Femur (tissue), 1 donor: ENCODE results near the gene MMAB.
"Not testable (repeated sequence)": the region's sequence is repeated elsewhere in the genome, so short reads cannot be mapped to it uniquely, and the experiment has no call there.

ENCODE experiments used
- DNase-seq: peaks from one replicate; pipeline ENCODE4 v3.0.0-alpha.2; 2017

Gene MMAB

DNA sequence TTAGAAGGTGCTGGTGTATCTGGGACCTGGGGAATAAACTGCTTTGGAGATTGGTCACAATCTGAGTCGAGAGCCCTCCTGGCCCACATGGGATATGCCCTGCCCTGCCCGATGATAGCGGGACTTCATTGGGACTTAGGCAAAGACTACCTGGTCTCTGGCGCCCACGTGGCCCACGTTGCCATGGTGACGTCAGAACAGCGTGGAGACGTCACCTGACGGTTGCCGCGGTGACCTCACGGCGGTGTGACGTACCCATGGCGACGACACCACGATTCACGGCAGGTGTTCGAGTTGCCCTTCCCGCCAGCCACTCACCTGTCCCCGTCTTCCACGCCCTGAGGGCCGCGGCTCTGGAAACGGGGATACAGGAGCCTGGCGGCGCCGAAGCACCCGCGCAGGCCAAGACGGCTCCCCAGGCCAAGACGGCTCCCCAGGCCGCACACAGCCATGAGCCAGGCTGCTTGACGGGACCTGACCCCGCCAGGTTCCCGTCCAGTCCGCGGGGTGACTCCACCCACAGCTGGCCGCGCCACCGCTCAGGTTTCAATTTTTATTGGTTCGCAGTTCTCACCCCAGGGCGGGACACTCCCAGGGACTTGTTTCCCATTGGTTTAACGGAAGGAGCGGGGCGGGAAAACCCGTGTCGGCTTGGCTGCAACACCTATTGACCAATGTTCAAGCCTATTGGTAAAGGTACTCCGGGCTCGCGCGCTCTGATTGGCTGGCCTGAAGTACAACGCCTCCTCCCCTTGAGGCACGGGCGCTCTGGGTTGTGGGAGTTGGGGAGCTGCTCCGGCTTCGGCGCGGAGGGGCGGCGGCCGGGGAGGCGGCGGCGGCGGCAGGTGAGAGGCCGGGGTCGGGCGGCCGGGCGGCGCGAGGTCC lies at the start of gene MMAB, which contains the start of gene MVK:
Gene MMAB, minus strand, starts transcription at position 476 of the 885 bp plus-strand sequence. Its CDS starts 24 bp downstream, at position 452.
Gene MVK, plus strand, starts transcription at position 766 of the 885 bp plus-strand sequence. CDS start 1,029 bp downstream, outside the sequence.
- DNase-seq, result peak; percentile 99

DNA sequence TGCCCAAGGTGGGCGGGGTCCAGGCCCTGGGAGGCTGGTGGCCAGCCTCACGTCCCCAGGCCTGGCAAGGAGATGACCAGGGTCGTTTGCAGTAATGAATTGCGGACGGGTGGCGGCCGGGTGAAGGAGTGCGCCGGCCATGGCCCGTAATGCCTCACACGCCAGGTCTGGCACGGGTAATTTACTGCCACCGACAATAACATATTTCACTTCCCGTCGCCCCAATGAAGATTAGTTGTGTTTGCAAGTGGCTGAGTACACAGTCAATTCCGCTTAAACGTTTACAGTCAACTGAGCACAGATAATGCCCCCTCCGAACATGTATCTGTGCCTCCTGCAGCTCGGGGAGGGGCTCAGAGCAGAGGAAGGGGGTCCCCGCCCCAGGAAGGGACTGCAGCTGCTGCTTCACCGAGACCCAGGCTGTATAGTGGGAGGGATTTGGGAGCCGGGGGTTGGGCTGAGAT lies 48.6 kb upstream of the MMAB start:
- DNase-seq, result no peak

DNA sequence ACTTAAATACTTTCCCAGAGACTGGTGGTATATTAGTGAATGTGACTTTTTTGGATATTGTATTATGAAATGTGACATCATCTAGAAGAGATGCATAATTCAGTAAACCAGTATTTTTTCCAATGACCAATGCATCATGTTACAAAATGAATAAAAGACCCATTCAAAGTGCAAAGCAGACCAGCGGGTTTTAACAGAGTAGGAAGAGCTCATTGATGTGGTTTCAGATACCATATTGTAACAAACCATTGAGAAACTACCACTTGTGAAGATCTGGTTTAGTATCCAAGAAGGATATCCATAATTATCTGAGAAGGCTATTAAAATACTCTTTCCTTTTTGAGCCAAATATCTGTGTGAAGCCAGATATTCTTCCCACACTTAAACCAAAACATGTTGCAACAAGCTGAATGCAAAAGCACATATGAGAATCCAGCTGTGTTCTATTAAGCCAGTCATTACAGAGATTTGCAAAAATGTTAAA lies 47.9 kb upstream of the MMAB start:
- no peak for DNase-seq

DNA sequence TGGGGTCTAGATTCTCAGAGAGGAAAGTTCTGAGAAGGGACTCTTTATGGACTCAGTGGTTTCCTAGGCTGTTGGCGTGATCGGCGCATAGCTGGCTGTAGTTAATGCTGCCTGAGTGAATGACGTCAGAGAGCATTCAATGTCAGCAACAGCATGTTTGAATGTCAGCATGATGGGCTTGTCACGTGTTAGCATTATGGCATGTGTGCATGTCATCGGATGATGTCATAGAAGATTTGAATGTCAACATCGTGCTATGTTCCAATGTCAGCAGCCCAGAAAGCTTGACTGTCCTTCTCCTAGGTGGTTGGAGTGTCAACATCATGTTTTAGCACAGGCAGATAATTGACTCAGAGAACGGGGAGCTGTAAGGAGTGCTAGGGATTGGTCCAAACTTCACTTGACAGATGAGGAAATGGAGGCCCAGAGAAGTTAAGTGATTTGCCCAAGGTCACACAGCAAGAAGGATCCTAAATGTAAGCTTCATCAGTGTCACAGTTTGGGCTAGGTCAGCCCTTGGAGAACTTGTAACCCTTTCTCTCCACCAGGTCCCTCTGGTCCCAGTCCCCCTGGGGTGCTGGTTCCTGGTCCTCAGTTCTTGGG lies 45.8 kb upstream of the MMAB start:
- DNase-seq, result no peak

DNA sequence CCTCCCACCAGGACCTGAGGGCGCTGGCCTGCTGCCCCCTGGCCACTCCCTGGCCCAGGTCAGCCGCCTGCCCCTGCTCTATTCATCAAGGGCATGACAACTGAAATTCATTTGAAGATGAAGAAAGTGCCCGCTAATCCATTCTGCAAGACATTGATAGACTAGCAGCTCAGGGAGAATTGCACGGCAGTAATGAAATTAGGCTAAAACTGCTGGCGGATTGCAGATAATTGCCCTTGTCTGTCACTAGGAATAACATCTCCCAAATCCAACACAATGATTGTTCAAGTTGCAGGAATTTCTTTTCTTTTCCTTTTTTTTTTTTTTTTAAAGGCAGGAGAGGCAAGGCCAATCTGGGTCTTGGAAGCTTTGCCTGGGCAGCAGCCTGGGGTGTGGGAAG lies 44.8 kb upstream of the MMAB start:
- DNase-seq, result no peak

DNA sequence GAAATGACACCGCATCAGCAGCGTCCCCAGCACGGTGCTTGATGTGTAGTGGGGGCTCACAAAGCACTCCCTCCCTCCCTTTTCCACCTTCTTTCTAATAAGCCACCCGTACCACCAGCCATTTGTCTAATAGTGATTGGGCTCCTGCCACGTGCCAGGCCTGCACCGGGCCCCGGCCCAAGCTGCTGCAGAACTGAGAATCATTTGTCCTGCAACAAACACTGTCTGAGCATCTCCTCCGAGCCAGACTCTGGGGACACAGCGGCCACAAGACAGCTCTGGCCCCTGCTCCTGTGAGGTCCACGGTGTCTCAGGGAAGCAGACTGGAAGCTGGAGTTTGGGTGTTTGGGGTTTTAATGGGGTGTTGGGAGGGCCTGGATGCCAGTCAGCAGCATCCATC lies 44.2 kb upstream of the MMAB start:
- DNase-seq, result no peak

DNA sequence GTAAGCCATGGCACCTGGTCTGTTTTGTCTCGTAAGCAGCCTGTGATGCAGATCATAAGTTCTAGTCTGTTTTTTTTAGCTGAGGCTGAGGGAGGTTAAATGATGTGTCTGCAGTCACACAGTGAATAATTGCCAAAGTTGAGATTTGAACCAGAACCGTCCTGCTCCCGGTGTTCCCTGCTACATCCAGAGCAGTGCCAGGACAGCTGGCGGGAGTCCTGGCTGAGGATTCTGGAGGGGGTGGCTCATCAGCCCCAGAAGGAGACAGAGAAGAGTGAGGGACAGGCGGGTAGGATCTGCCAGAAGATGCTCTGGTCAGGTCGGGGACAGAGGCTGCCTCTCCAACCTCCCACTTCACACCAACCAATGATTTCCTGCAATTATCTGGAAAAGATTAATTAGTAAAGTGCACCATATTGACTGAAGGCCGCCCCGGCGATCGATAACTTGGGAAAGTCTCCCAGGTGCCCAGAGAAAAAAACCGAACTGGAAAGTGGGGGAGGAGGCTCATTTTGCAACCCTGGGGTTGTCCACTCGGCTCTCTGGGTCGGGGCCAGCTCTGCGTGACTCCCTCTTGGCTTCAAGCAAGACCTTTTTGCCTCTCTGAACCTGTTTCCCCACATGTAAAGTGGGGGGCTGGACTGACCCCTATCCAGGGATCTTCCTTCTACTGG lies 42.4 kb upstream of the MMAB start:
- DNase-seq, result no peak

DNA sequence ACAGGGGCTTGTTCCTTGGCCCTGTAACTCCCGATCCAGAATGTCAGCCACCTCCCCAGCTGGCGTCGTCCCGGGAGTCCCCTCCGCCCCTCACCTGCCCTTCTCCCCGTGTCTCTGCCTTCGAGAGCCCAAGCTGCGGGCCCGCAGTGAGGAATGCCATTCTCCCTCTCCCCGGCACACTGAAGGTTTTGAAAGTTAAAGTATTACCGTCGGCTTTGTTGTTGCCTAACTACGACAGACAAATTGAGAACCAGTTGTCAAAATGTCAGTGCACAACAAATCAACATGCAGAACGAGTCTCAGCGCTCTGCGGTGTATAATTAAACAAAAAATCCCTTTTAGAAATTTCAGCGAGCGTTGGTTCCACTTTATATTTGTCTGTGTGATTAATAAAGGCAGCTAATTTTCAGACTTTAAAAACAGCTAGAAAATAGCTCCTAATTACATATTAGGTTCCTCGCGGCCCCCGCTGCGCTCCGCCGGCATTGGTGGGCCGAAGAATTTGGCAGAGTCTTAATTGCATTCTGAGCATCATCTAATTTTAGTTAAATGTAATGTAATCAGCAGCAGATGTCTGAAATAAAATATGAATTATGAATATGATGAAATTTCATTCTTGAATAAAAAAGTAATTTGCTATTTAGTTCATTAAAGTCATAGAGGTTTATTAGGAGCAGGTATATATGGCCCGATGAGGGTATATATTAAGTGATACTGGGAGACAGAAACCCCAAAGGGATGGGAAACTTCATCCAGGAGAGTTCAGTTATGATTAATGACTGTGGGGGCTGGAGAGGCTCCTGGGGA lies 40.5 kb upstream of the MMAB start:
- no peak for DNase-seq

DNA sequence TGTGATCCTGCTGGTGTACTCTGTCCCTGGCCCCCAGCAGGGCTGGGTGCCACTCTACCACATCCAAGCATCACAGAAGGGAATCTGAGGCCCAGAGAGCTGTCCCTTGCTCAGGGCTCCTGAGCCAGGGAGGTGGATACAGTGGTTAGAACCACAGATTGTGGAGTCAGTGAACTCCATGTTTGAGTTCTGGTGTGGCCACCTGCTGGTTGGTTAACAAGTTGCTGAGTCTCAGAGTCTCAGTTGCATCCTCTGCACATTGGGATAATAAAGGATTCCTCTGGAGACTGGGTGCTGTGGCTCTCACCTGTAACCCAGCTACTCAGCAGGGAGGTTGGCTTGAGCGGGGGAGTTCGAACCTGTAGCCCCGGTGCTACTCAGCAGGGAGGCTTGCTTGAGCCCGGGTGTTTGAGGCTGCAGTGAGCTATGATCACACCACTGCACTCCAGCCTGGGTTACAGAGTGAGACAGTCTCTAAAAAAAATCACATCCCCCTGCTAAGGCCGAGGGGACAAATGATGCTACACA lies 39.7 kb upstream of the MMAB start:
- DNase-seq, result no peak

DNA sequence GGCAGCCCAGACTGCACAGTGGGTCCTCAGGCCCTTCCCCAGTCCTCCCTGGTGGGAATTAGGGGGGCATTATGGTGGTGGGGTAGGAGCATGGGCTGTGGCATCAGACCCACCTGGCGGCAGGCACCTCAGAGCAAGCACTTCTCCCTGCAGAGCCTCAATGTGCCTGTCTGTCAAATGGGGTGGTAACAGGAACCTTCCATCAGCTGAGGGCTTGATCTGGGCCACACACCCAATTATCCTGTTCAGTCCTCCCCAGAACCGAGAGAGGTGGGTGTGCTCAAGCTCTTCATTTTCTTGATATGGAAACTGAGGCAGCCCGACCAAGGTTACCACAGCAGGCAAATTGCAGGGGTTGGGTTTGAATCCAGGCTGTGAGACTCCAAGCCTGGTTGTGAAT lies 38.7 kb upstream of the MMAB start:
- DNase-seq, result no peak

DNA sequence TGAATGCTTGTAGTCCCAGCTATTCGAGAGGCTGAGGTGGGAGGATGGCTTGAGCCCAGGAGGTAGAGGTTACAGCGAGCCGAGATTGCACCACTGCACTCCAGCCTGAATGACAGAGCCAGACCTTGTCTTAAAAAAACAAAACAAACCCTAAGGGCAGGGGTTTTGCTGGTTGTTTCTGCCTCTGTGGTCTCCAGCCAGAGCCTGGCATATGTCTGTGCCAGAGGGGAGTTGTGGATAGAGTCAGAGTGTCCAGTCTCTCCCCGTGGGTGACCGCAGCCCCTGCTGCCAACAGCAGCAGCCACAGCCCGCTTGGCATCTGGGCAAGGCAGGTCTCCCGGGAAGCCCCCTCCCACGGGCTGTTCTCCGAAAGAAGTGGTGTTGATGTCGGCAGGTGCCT lies 37.9 kb upstream of the MMAB start:
- no peak for DNase-seq

DNA sequence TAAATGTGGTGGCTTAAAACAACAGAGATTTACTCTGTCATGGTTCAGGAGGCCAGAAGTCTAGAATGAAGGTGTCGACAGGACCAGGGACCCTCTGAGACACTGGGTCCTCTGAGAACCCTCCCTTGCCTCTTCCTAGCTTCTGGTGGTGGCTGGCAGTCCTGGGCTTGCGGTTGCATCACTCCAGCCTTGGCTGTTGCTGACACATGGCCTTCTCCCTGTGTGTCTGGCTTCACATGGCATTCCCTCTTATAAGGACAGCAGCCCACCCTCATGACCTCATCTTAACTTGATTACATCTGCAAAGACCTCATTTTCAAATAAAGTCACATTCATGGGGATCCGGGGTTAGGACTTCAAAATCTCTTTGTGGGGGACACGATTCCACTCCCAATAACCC lies 37.2 kb upstream of the MMAB start:
- no peak for DNase-seq

DNA sequence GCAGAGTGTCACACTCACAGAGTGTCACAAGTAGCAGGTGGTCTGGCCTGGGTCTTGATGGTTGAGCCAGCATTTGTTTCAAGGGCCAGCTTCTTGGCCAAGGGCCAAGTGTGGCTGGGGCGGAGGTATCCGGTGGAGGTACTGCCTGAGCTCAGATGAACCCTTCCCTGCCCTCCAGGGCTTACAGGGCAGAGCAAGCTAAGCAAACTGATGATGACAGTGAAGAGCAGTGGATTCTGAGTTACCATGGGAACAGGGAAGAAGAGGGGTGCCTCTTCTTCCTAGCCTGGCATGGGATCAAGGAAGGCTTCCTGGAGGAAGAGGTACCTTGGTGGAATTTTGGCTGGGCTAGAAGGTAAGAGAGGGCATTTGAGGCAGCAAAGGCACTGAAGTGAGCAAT lies 36.0 kb upstream of the MMAB start:
- DNase-seq, result no peak

DNA sequence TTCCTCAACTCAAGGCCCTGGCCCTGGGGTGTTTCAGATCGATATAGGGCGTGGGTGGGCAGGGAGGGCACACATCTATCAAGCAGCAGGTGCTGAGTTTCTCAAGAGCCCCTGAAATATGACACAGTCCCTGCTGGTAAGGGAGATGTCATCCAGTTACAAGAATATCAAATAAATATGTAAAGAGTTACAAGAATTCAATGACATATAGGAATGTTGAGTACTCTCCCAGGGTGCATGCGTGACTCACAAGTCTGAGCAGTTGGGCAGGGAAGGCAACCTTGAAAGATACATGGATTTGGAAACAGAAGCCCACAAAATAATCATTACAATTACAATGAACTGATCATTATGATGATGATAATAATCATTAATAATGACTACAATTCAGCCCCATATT lies 35.5 kb upstream of the MMAB start:
- DNase-seq, result no peak

DNA sequence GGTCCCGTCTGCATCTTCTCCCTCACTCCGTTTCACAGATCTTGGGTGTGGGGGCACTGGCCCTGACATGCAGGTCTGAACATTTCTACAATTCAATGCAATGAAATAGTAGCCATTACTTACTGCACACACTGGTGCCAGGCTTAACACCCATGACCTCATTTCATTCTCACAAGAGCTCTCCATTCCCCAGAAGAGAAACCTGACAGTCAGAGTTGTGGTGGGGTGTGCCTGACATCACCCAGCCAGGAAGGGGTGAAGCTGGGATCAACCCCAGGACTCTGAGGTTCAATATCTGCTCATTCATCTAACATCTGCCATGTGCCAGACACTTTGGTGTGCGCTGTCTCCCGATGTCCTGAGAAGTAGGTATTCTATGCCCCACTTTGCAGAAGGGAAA lies 35.0 kb upstream of the MMAB start:
- DNase-seq, result no peak

DNA sequence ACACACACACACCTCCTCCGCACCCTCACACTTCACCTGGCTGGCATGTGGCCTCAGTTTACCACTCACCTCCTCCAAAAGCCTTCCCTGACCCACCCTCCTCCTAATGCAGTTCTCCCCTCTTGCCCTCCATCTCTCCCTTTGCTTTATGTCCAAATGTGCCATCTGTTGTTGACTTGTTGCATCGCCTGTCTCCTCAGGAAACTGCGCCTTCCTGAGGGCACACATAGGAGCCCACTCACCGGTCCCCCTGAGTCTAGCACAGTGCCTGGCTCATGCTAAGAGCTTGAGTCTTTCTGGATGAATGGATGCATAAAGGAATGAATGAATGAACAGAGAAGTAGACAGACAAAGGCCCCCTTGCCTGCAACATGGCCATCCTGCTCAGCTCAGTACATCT lies 34.3 kb upstream of the MMAB start:
- no peak for DNase-seq

DNA sequence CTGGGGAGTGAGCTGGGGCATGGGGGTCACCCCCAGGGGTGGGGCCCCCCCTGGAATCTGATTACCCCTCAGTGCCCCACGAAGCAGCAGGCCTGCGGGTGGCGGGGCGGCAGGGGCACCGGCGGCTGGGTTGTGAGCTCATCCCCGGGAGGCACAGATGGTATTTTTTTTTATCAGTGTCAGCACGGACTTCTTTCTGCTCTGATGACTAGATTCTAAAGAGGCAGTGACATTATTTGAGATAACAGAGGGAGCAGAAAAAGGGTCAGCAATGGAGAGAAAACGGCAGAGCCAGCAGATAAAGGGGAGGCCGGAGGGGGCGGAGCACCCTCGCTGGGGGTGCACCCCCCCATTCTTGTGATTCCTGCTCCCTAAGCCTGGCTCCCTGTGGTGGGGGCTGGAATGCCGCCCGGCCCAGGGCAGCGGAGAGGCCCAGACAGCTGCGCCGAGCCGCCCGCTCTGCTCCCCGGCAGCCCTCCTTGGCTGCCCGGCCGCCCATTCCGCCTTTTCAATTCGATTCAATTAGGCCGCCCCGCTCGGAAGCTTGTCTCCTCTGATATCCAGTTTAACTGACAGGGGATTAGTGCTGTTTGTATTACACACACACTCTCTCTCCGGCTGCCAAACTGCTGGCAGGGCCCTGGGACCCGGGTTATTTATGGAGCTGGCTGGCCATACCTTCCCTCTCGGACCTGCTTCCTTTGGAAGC lies 33.2 kb upstream of the MMAB start:
- peak; percentile 60 for DNase-seq

DNA sequence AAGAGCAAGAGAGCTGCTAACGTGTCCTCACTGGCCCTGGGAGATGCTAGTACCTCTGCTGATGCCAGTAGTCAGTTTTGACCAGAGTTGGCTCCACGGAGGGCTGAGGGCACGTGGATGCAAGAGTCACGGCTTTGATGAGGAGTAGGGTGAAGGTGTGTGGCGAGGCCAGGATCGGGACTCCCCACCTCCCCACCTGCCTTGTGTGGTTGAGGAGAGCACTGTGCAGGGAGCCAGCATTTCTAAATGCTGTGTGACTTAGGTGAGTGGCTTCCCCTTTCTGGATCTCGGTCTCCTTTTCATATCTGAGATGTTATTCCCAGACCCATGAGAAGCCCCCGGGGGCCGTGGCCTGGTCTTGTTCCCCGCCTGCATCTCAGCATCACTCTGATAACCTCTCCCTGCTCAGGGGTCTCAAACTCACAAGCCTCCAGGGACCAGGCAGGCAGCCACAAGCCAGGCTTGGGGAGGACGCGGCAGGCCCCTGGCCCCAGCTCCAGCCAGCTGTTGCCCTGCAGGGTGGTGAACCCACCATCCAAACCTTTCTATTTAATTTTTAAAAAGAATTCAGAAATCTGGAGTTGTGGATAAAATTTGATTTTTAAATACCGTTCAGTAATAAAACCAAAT lies 32.4 kb upstream of the MMAB start:
- no peak for DNase-seq

DNA sequence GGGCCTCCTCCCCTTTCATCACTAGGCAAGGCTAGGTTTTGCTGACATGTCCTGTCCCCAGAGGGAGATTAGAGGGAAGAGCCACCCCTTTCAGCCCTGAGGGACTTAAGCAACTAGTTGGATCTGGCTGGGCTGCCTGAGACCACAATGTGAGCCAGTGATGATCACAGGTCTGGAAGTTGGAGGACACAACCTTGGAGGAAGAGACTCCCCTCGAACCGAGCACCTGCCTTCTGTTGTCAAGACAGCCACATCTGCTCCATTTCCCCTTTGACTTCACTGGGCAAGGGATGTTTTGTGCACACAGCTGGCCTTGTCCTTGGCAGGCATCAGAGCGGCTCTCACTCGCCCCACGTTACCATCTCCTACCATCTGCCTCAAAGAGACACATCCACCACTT lies 31.7 kb upstream of the MMAB start:
- no peak for DNase-seq

DNA sequence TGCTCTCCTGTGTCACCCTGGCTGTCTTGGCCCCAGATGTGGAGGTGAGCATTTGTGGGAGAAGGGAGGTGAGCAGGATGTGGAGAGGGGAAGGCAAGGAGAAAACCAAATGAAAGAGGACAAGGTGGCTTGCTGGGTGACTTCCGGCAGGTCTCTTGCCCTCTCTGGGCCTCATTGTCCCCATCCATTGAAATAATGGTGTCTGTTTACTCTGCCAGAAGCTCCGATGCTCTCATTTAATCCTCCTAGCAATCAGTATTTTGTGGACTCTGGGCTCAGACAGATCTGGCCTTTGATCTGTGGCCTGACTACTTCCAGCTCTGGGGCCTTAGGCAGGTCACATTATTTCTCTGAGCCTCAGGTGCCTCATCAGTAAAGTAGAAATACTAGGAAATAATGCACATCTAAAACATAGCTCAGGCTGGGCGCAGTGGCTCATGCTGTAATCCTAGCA lies 30.9 kb upstream of the MMAB start:
- DNase-seq, result no peak

DNA sequence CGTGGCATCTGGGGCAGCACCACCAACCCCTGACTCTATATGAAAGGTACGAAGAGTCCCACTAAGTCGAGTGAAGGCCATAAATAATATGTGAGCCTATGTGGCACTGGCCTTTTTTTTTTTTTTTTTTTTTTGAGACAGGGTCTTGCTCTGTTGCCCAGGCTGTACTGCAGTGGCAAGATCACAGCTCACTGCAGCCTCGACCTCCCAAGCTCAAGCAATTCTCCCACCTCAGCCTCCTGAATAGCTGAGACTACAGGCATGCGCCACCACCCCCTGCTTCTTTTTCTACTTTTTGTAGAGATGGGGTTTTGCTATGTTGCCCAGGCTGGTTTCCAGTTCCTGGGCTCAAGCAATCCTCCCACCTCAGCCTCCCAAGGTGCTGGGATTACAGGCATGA lies 28.8 kb upstream of the MMAB start:
- not testable (repeated sequence) for DNase-seq
